ENCODE measurements around the gene ADGRB2. TPM values are rescaled to one million over a fixed set of nuclear protein-coding genes. Genes with fewer than 3 reads are reported as not detected.

Gene ADGRB2
- polyA plus RNA-seq, 1 experiment: 5.4 TPM

- H3K4me3 ChIP-seq (ENCODE audit: low read depth, low read length): no peak overlapping the region
- CTCF ChIA-PET: no interaction called here
- no peaks in the 10 kb centered on the region for H3K9me3 ChIP-seq (ENCODE audit: control insufficient read depth, insufficient read depth, low read length)
- TF ChIP-seq, protein P1, sequence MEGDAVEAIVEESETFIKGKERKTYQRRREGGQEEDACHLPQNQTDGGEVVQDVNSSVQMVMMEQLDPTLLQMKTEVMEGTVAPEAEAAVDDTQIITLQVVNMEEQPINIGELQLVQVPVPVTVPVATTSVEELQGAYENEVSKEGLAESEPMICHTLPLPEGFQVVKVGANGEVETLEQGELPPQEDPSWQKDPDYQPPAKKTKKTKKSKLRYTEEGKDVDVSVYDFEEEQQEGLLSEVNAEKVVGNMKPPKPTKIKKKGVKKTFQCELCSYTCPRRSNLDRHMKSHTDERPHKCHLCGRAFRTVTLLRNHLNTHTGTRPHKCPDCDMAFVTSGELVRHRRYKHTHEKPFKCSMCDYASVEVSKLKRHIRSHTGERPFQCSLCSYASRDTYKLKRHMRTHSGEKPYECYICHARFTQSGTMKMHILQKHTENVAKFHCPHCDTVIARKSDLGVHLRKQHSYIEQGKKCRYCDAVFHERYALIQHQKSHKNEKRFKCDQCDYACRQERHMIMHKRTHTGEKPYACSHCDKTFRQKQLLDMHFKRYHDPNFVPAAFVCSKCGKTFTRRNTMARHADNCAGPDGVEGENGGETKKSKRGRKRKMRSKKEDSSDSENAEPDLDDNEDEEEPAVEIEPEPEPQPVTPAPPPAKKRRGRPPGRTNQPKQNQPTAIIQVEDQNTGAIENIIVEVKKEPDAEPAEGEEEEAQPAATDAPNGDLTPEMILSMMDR (IDR thresholded peaks at IDR 0.05; ENCODE audit: low read depth, low read length): no peak
- no peak overlapping the region for H3K27ac ChIP-seq (ENCODE audit: low read depth, low read length)
- H3K27me3 ChIP-seq (ENCODE audit: control insufficient read depth, insufficient read depth, low read length): no peaks in the 10 kb centered on the region
- no peak for DNase-seq (ENCODE audit: low read depth, low spot score)
- POLR2A ChIA-PET: interaction anchor here (1.9 kb wide), 1 partner anchor 11 kb away, joined by 7 read pairs; the partner anchor contains the start of gene COL16A1
These were observed 70.9 kb downstream of the ADGRB2 start for GRCh38 chr1:31693231-31693630.

DNA sequence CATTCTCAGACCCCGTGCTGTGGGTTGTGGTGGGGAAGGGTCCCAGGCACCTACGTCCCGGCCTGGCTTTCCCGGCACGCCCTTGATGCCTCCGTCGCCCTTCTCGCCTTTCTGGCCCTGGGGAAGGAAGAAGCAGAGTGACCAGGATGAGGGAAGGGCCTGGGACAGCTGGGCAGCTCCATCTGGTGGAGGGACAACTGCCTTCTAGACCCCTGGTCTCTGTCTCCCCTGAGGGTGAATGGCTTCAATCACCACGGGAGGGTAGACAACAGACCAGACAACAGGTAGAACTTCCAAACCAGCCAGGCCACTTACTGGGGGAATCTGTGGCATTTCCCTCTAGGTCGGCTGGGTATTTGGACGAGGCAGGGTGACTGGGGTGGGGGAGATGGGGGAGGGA is 72.2 kb downstream of the ADGRB2 start:
- Histone ChIP-seq H3K27ac (ENCODE audit: low read depth, low read length) (no peak overlapping the region), H3K4me3 (ENCODE audit: low read depth, low read length) (no peak overlapping the region), H3K9me3 (ENCODE audit: control insufficient read depth, insufficient read depth, low read length) (no peaks in the 10 kb centered on the region), H3K27me3 (ENCODE audit: control insufficient read depth, insufficient read depth, low read length) (no peaks in the 10 kb centered on the region)
- ChIA-PET POLR2A (interaction anchor here (3.0 kb wide), 1 partner anchor 9 kb away, joined by 15 read pairs; no protein-coding TSS in a partner anchor), CTCF (no interaction called here)
- TF ChIP-seq, protein P1 (IDR thresholded peaks at IDR 0.05; ENCODE audit: low read depth, low read length): no peak
- no peak for DNase-seq (ENCODE audit: low read depth, low spot score)

- CTCF ChIA-PET: no interaction called here
- H3K27me3 ChIP-seq (ENCODE audit: control insufficient read depth, insufficient read depth, low read length): no peaks in the 10 kb centered on the region
- H3K4me3 ChIP-seq (ENCODE audit: low read depth, low read length): no peak overlapping the region
- TF ChIP-seq, protein P1 (IDR thresholded peaks at IDR 0.05; ENCODE audit: low read depth, low read length): no peak
- H3K9me3 ChIP-seq (ENCODE audit: control insufficient read depth, insufficient read depth, low read length): no peaks in the 10 kb centered on the region
- POLR2A ChIA-PET: interaction anchor here (1.0 to 3.0 kb wide), 3 partner anchors 9 to 24 kb away, joined by 3 to 15 read pairs (median 4); partner anchors contain the start of gene COL16A1
- no peak for DNase-seq (ENCODE audit: low read depth, low spot score)
- peak overlapping the region; percentile 21 for H3K27ac ChIP-seq (ENCODE audit: low read depth, low read length)
These were observed 72.7 kb downstream of the ADGRB2 start for GRCh38 chr1:31691446-31691845.

GRCh38 chr1:31690921-31691320 is 73.2 kb downstream of the ADGRB2 start:
- POLR2A ChIA-PET: interaction anchor here (0.6 to 3.0 kb wide), 5 partner anchors 10 to 46 kb away, joined by 3 to 15 read pairs (median 4); partner anchors contain the start of gene COL16A1
- Histone ChIP-seq H3K4me3 (ENCODE audit: low read depth, low read length) (no peak overlapping the region), H3K9me3 (ENCODE audit: control insufficient read depth, insufficient read depth, low read length) (no peaks in the 10 kb centered on the region), H3K27me3 (ENCODE audit: control insufficient read depth, insufficient read depth, low read length) (no peaks in the 10 kb centered on the region), H3K27ac (ENCODE audit: low read depth, low read length) (peak overlapping the region; percentile 21)
- TF ChIP-seq, protein P1 (IDR thresholded peaks at IDR 0.05; ENCODE audit: low read depth, low read length): no peak
- DNase-seq (ENCODE audit: low read depth, low spot score): no peak
- CTCF ChIA-PET: interaction anchor here (1.1 to 1.7 kb wide), 4 partner anchors 20 to 27 kb away, joined by 3 to 5 read pairs (median 4); no protein-coding TSS in a partner anchor

- Histone ChIP-seq H3K4me3 (ENCODE audit: low read depth, low read length) (no peak overlapping the region), H3K9me3 (ENCODE audit: control insufficient read depth, insufficient read depth, low read length) (no peaks in the 10 kb centered on the region), H3K27ac (ENCODE audit: low read depth, low read length) (peak overlapping the region; percentile 93), H3K27me3 (ENCODE audit: control insufficient read depth, insufficient read depth, low read length) (no peaks in the 10 kb centered on the region)
- DNase-seq (ENCODE audit: low read depth, low spot score): peak; percentile 85
- POLR2A ChIA-PET: interaction anchor here (0.7 to 3.0 kb wide), 4 partner anchors 11 to 99 kb away, joined by 3 to 15 read pairs (median 5); partner anchors contain the start of gene COL16A1
- CTCF ChIA-PET: interaction anchor here (1.1 to 1.7 kb wide), 5 partner anchors 15 to 28 kb away, joined by 3 to 5 read pairs (median 4); no protein-coding TSS in a partner anchor
- TF ChIP-seq, protein P1 (IDR thresholded peaks at IDR 0.05; ENCODE audit: low read depth, low read length): no peak
These were observed 74.3 kb downstream of the ADGRB2 start for GRCh38 chr1:31689854-31690253.
